DMS114 treated with DMSO at 0.1 percent for 48 hours (cell line): ENCODE results near the gene CDH4.
"Not testable (repeated sequence)": the region's sequence is repeated elsewhere in the genome, so short reads cannot be mapped to it uniquely, and the experiment has no call there.

Experiments used
- DNase-seq: peaks from one replicate; lab custom pipeline; 2025; ENCODE audit not compliant: unreplicated experiment; lab: John Stamatoyannopoulos, UW

The CDH4 gene

GRCh38 chr20:61416546-61416945 is 164.5 kb downstream of the CDH4 start:
- DNase-seq: no peak

GRCh38 chr20:61417221-61417941 is 165.3 kb downstream of the CDH4 start:
- DNase-seq: no peak

- DNase-seq: no peak
These were observed 166.9 kb downstream of the CDH4 start for GRCh38 chr20:61419010-61419409.

- DNase-seq: no peak
These were observed 167.4 kb downstream of the CDH4 start for GRCh38 chr20:61419501-61419900.

GRCh38 chr20:61420056-61420455 is 168.0 kb downstream of the CDH4 start:
- DNase-seq: no peak

GRCh38 chr20:61420781-61421180 is 168.7 kb downstream of the CDH4 start:
- DNase-seq: no peak

- no peak for DNase-seq
These were observed 170.8 kb downstream of the CDH4 start for GRCh38 chr20:61422636-61423425.

GRCh38 chr20:61424011-61424627 is 172.1 kb downstream of the CDH4 start:
- no peak for DNase-seq

- DNase-seq: no peak
These were observed 172.8 kb downstream of the CDH4 start for GRCh38 chr20:61424628-61425420.

GRCh38 chr20:61425541-61425991 is 173.5 kb downstream of the CDH4 start:
- not testable (repeated sequence) for DNase-seq

- DNase-seq: no peak
These were observed 174.3 kb downstream of the CDH4 start for GRCh38 chr20:61426352-61426751.

- DNase-seq: no peak
These were observed 177.6 kb downstream of the CDH4 start for GRCh38 chr20:61429458-61430227.

GRCh38 chr20:61430228-61430624 is 178.2 kb downstream of the CDH4 start:
- DNase-seq: no peak

- no peak for DNase-seq
These were observed 181.1 kb downstream of the CDH4 start for GRCh38 chr20:61433176-61433575.

GRCh38 chr20:61433816-61434215 is 181.8 kb downstream of the CDH4 start:
- DNase-seq: no peak

- no peak for DNase-seq
These were observed 182.3 kb downstream of the CDH4 start for GRCh38 chr20:61434341-61434781.

- DNase-seq: no peak
These were observed 183.2 kb downstream of the CDH4 start for GRCh38 chr20:61435184-61435822.

GRCh38 chr20:61435823-61436220 is 183.8 kb downstream of the CDH4 start:
- no peak for DNase-seq

- no peak for DNase-seq
These were observed 184.2 kb downstream of the CDH4 start for GRCh38 chr20:61436283-61436666.
